ENCODE measurements around the gene DNAH2.

DNA sequence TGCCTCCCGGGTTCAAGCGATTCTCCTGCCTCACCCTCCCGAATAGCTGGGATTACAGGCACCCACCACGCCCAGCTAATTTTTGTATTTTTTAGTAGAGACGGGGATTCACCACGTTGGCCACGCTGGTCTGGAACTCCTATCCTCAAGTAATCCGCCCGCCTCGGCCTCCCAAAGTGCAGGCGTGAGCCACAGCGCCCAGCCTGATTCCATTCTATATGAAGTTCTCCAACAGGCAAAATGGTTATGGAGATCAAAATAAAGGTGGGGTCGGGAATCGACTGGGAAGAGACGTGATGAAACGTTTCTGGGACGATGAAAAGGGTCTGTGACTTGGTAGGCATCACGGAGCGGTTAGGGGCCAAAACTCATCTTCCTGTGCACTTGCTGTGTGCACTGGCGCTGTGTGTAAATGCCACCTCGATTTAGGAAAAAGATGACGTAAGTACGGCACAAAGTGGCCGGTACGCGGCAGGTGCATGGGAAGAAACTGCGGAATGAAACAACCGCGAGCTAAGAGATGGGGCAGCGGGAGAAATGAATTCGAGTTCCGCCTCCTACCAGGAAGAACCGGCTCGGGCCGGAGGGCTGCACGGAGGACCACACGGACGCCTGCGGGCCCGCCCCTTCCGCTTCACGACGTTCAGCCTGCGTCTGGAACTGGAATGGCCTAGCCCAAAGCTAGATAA, 31.9 kb upstream of the DNAH2 start:
- TF ChIP-seq, protein P1, sequence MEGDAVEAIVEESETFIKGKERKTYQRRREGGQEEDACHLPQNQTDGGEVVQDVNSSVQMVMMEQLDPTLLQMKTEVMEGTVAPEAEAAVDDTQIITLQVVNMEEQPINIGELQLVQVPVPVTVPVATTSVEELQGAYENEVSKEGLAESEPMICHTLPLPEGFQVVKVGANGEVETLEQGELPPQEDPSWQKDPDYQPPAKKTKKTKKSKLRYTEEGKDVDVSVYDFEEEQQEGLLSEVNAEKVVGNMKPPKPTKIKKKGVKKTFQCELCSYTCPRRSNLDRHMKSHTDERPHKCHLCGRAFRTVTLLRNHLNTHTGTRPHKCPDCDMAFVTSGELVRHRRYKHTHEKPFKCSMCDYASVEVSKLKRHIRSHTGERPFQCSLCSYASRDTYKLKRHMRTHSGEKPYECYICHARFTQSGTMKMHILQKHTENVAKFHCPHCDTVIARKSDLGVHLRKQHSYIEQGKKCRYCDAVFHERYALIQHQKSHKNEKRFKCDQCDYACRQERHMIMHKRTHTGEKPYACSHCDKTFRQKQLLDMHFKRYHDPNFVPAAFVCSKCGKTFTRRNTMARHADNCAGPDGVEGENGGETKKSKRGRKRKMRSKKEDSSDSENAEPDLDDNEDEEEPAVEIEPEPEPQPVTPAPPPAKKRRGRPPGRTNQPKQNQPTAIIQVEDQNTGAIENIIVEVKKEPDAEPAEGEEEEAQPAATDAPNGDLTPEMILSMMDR (IDR thresholded peaks at IDR 0.05; ENCODE audit: low read depth, low read length), result no peak
- no peak for TF ChIP-seq EZH2phosphoT487 (IDR thresholded peaks at IDR 0.05; ENCODE audit: low read depth)

All from OCI-LY3 (cell line).